PC-3 (cell line): ENCODE measurements around the gene SCUBE1. TPM values are rescaled to one million over a fixed set of nuclear protein-coding genes. Genes with fewer than 3 reads are reported as not detected.

ENCODE experiments used
- ATAC-seq: fragments of 200-7000 bp; cut with Tn5 transposase; 2 replicates; pipeline ENCODE4 v1.9.1; 2020; ENCODE audit warnings: mild to moderate bottlenecking, moderate library complexity
- Bru-seq: library from RNA; stranded (reverse); fragments of 400-500 nt; gene quantifications from one replicate; lab custom pipeline; 2021; lab: Mats Ljungman, UMichigan
- BruChase-seq, 2 experiments: library from RNA; stranded (reverse); fragments of 400-500 nt; gene quantifications; one replicate each; lab custom pipeline; 2021; lab: Mats Ljungman, UMichigan
- BruUV-seq: library from RNA; stranded (reverse); fragments of 400-500 nt; replicated peaks from 2 replicates; lab custom pipeline; 2021; lab: Mats Ljungman, UMichigan
- CTCF ChIA-PET: fragments of 300-600 bp; sonication (Branson Sonifier 250); formaldehyde crosslinking; loops from one replicate; lab custom pipeline; 2022; ENCODE audit warnings: antibody characterized with exemption; lab: Charles Lee
- POLR2A ChIA-PET: fragments of 300-600 bp; sonication (Branson Sonifier 250); formaldehyde crosslinking; loops from one replicate; lab custom pipeline; 2022; ENCODE audit warnings: antibody characterized with exemption; ENCODE audit not compliant: unreplicated experiment; lab: Charles Lee
- DNase-seq: peaks from one replicate; pipeline ENCODE4 v3.0.0-alpha.2; 2015
- H2AFZ ChIP-seq: fragments of 300-600 bp; sonication (generic); 2 replicates; pipeline ENCODE4 v1.6.0; 2016; ENCODE audit warnings: antibody characterized with exemption, low read length
- H3F3A ChIP-seq: fragments of 300-600 bp; sonication (generic); one replicate; pipeline ENCODE4 v1.6.0; 2017; ENCODE audit warnings: antibody characterized with exemption, low read length, control low read depth, mild to moderate bottlenecking; ENCODE audit not compliant: unreplicated experiment
- H3K27ac ChIP-seq: fragments of 300-600 bp; sonication (generic); 2 replicates; pipeline ENCODE4 v1.5.1; 2016; ENCODE audit warnings: mild to moderate bottlenecking, low read length
- H3K27me3 ChIP-seq: fragments of 300-600 bp; sonication (generic); 2 replicates; pipeline ENCODE4 v1.6.1; 2016; ENCODE audit warnings: low read length, mixed read lengths
- H3K36me3 ChIP-seq: fragments of 300-600 bp; sonication (generic); 2 replicates; pipeline ENCODE4 v1.6.1; 2016; ENCODE audit warnings: low read depth, mixed run types, low read length, mixed read lengths
- H3K4me1 ChIP-seq: fragments of 300-600 bp; sonication (generic); 2 replicates; pipeline ENCODE4 v1.5.1; 2016; ENCODE audit warnings: low read length; ENCODE audit not compliant: insufficient read depth
- H3K4me2 ChIP-seq: fragments of 300-600 bp; sonication (generic); 2 replicates; pipeline ENCODE4 v1.6.0; 2016; ENCODE audit warnings: low read length
- H3K4me3 ChIP-seq: fragments of 300-600 bp; sonication (generic); 2 replicates; pipeline ENCODE4 v1.5.1; 2016; ENCODE audit warnings: mild to moderate bottlenecking, low read length, mixed read lengths
- H3K79me2 ChIP-seq: fragments of 300-600 bp; sonication (generic); 2 replicates; pipeline ENCODE4 v1.6.1; 2017; ENCODE audit warnings: low read length, mixed read lengths
- H3K9ac ChIP-seq: fragments of 300-600 bp; sonication (generic); 2 replicates; pipeline ENCODE4 v1.6.0; 2016; ENCODE audit warnings: mild to moderate bottlenecking, low read length
- H3K9me2 ChIP-seq: fragments of 300-600 bp; sonication (generic); replicated peaks from 2 replicates; pipeline ENCODE4 v1.6.1; 2016; ENCODE audit warnings: mixed run types, low read length, mixed read lengths
- H3K9me3 ChIP-seq: fragments of 300-600 bp; sonication (generic); 2 replicates; pipeline ENCODE4 v1.6.1; 2016; ENCODE audit warnings: low read length, mixed read lengths
- H4K20me1 ChIP-seq: fragments of 300-600 bp; sonication (generic); 2 replicates; pipeline ENCODE4 v1.6.1; 2016; ENCODE audit warnings: low read length, mixed read lengths
- CTCF ChIP-seq: fragments of 300-600 bp; sonication (generic); conservative IDR thresholded peaks from 2 replicates; pipeline ENCODE4 v1.5.1; 2017; ENCODE audit warnings: antibody characterized with exemption, low read depth, mild to moderate bottlenecking, low read length
- EZH2 ChIP-seq: fragments of 300-600 bp; sonication (generic); IDR thresholded peaks from one replicate; pipeline ENCODE4 v1.6.1; 2017; ENCODE audit warnings: antibody characterized with exemption, mild to moderate bottlenecking, low read length; ENCODE audit not compliant: unreplicated experiment
- EZH2phosphoT487 ChIP-seq: fragments of 300-600 bp; sonication (generic); IDR thresholded peaks from 2 replicates; pipeline ENCODE4 v1.6.1; 2018; ENCODE audit warnings: mild to moderate bottlenecking, antibody characterized with exemption, low read length, borderline replicate concordance
- intact Hi-C: fragments of 100-400 bp; cut with micrococcal nuclease; formaldehyde crosslinking; loops from 2 replicates; pipeline ENCODE4 v1.9.0; 2023
- long read RNA-seq: library from polyadenylated mRNA; unstranded; transcript quantifications from one replicate; pipeline ENCODE4 v2.0.0, GENCODE V29; 2021; ENCODE audit not compliant: unreplicated experiment
- total RNA-seq: library from RNA; depleted of rRNA; stranded (reverse); fragments of >200 nt; gene quantifications from 2 replicates; pipeline ENCODE4 v1.2.3, GENCODE V29; 2014; rRNA removed

The SCUBE1 gene
- total RNA-seq (not detected in 2 replicates), Bru-seq, nascent RNA (percentile 2 among the genes with signal in this experiment), BruChase-seq, experiment 1, labeled RNA remaining after a 6-hour chase (percentile 0 among the genes with signal in this experiment), BruChase-seq, experiment 2, labeled RNA remaining after a 2-hour chase (not detected)
- long read RNA-seq = 0 reads

GRCh38 chr22:43343262-43343669 is at the start of gene SCUBE1:
Gene SCUBE1 (minus strand): TSS chr22:43343372. CDS start chr22:43343261, 111 bp downstream.
- peak; percentile 13 for DNase-seq
- ChIA-PET CTCF (no interaction called here), POLR2A (no interaction called here)
- Histone ChIP-seq H3K9me3 (no peaks in the 10 kb centered on the region), H3F3A (no peaks in the 10 kb centered on the region), H3K27me3 (peaks cover 3% of the 10 kb centered on the region), H3K27ac (no peak within 1 kb of the TSS), H3K36me3 (no peaks in the 10 kb centered on the region), H3K9me2 (no peaks in the 10 kb centered on the region), H2AFZ (no peak within 1 kb of the TSS), H3K4me3 (no peak within 1 kb of the TSS), H3K4me1 (no peaks in the 10 kb centered on the region), H4K20me1 (no peaks in the 10 kb centered on the region), H3K4me2 (no peak within 1 kb of the TSS), H3K9ac (no peak within 1 kb of the TSS), H3K79me2 (no peaks in the 10 kb centered on the region)
- no peak for ATAC-seq
- no peak for TF ChIP-seq EZH2
- no peak for TF ChIP-seq EZH2phosphoT487
- no peak for TF ChIP-seq CTCF
- intact Hi-C loops = no loop called here
- no TSS peak for BruUV-seq

DNA sequence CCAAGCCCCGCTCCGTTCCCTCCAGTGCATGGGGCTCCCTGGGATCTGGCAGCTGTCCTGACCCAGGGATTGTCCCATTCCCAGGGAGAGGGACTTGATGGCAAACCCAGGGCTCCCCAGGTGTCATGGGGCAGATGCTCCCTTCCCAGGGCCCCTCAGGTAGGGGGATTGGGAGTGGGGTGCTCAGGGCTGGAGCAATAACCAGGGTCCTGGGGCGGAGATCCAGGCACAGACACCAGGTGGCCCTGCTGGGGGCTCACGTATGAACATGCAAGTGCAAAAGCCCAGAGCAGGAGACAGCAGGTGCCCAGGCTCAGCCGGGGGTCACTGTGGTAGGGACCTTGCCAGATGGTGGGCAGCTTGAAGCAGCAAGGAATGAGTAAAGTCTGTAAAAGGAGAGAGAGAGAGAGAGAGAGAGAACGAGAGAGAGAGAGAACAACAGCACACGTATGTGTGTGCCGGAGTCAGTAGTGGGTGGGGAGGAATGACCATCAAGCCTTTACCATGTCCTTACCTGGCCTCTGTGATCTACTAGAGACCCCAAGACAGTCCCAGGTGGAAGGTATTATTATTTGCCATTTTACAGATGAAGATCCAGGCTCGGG is 49.3 kb upstream of the SCUBE1 start:
- Histone ChIP-seq H2AFZ (no peak overlapping the region), H3K9me2 (no peaks in the 10 kb centered on the region), H3K9ac (no peak overlapping the region), H3F3A (no peaks in the 10 kb centered on the region), H3K4me1 (no peaks in the 10 kb centered on the region), H3K9me3 (no peaks in the 10 kb centered on the region), H3K27me3 (no peaks in the 10 kb centered on the region; the same call in 1 of the 2 replicates), H3K79me2 (no peaks in the 10 kb centered on the region), H4K20me1 (no peaks in the 10 kb centered on the region), H3K4me2 (no peak overlapping the region), H3K4me3 (no peak overlapping the region), H3K36me3 (no peaks in the 10 kb centered on the region), H3K27ac (no peak overlapping the region)
- ChIA-PET CTCF (interaction anchor here (0.6 kb wide), 1 partner anchor 119 kb away, joined by 3 read pairs; no protein-coding TSS in a partner anchor), POLR2A (no interaction called here)
- intact Hi-C loops = no loop called here
- DNase-seq (no peak), ATAC-seq (no peak)
- no peak for TF ChIP-seq EZH2
- no peak for TF ChIP-seq CTCF
- no peak for TF ChIP-seq EZH2phosphoT487
- BruUV-seq = no TSS peak

GRCh38 chr22:43391306-43391705 is 48.1 kb upstream of the SCUBE1 start:
- H3K79me2 ChIP-seq = no peaks in the 10 kb centered on the region
- no peaks in the 10 kb centered on the region for H4K20me1 ChIP-seq
- H2AFZ ChIP-seq = no peak overlapping the region
- no peaks in the 10 kb centered on the region for H3F3A ChIP-seq
- DNase-seq = no peak
- no TSS peak for BruUV-seq
- no peak overlapping the region for H3K9ac ChIP-seq
- TF ChIP-seq EZH2 (no peak), CTCF (no peak), EZH2phosphoT487 (no peak)
- no peaks in the 10 kb centered on the region for H3K9me2 ChIP-seq
- H3K4me1 ChIP-seq = no peaks in the 10 kb centered on the region
- no peaks in the 10 kb centered on the region for H3K9me3 ChIP-seq
- POLR2A ChIA-PET = no interaction called here
- no peak overlapping the region for H3K4me3 ChIP-seq
- no peak overlapping the region for H3K27ac ChIP-seq
- no peak overlapping the region for H3K4me2 ChIP-seq
- CTCF ChIA-PET = no interaction called here
- intact Hi-C loops = no loop called here
- H3K27me3 ChIP-seq = no peaks in the 10 kb centered on the region
- ATAC-seq = no peak
- H3K36me3 ChIP-seq = no peaks in the 10 kb centered on the region
